ENCODE data around the gene HLCS.

DNA sequence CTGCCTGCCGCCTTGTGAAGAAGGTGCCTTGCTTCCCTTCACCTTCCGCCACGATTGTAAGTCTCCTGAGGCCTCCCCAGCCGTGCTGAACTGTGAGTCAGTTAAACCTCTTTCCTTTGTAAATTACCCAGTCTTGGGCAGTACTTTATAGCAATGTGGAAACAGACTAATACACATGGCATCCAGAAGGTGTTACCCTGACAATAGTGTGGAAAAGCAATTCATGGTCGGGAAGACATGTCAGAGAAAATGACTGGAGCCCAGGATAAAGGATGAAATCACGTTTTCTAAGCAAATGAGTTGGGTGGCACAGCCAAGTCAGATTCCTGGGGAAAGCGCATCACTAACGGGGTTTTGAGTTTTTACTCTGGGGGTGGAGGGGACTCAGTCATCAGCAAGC lies 76.4 kb downstream of the HLCS start:
- TF ChIP-seq, protein P1, sequence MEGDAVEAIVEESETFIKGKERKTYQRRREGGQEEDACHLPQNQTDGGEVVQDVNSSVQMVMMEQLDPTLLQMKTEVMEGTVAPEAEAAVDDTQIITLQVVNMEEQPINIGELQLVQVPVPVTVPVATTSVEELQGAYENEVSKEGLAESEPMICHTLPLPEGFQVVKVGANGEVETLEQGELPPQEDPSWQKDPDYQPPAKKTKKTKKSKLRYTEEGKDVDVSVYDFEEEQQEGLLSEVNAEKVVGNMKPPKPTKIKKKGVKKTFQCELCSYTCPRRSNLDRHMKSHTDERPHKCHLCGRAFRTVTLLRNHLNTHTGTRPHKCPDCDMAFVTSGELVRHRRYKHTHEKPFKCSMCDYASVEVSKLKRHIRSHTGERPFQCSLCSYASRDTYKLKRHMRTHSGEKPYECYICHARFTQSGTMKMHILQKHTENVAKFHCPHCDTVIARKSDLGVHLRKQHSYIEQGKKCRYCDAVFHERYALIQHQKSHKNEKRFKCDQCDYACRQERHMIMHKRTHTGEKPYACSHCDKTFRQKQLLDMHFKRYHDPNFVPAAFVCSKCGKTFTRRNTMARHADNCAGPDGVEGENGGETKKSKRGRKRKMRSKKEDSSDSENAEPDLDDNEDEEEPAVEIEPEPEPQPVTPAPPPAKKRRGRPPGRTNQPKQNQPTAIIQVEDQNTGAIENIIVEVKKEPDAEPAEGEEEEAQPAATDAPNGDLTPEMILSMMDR (optimal IDR thresholded peaks at IDR 0.05 in 1 of 3, IDR thresholded peaks at IDR 0.05 in 1 of 3, conservative IDR thresholded peaks at IDR 0.05 in 1 of 3; ENCODE audit: extremely low read depth in 1 of 3, insufficient read depth in 2 of 3, low read length in 3 of 3): no peak
- no peak for TF ChIP-seq EZH2 (IDR thresholded peaks at IDR 0.05; ENCODE audit: low read length)
